Measurements from ENCODE around the gene TBXAS1.

GRCh38 chr7:140054751-140055150 is 225.7 kb downstream of the TBXAS1 start:
- TF ChIP-seq POLR2A (IDR thresholded peaks at IDR 0.05) (no peak), CTCF (IDR thresholded peaks at IDR 0.05) (no peak), POLR2AphosphoS5 (IDR thresholded peaks at IDR 0.05) (no peak), EP300 (IDR thresholded peaks at IDR 0.05) (no peak)
